ENCODE measurements around the gene LY6G6D. TPM values are rescaled to one million over a fixed set of nuclear protein-coding genes. Genes with fewer than 3 reads are reported as not detected.
A peak's percentile ranks its signal among the peaks of the same experiment; 100 is the strongest.

Gene LY6G6D
- total and polyA plus RNA-seq, 2 of the 13 experiments (the other 11 are each of a cell fraction or from before 2014, with no cell fraction given), result not detected

DNA sequence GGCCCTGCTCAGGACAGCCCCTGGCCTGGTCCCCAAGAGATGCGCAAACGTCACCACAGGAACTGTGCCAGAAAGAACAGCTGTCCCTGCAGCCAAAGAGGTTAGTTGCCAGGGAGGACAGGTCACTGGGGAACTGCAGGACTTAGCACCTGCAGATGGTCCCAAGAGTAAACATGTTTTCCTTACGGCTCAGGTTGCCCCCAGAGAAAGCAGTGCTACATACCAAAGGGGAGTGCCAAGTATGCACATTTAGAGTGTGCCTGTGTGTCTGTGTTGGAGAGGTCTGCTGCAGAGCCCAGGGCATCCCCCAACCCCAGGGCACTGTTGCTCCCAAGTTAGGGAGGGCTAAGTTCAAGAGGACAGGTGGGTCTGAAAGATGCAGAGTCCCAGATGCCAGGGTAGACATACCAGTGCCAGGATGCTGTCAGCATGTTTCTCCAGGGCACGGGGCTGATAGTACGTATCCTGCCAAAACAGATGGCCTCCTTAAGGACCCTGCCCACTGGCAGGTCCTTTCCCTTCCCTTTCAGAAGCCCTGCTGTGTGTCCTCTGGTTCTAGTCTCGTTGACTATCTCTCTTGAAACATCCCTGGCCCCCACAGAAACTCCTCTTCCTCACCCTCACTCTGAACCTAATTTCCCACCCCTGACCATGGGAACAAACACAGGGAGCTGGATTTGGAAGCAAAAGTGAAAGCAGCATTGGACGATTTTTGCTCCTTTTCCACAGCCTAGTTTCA is 13.3 kb upstream of the LY6G6D start (continued):
- TF ChIP-seq KDM4B (CRISPR knock-in tag; IDR thresholded peaks at IDR 0.05) (no peak), GABPB1 (CRISPR knock-in tag; IDR thresholded peaks at IDR 0.05) (no peak), NRL (CRISPR knock-in tag; IDR thresholded peaks at IDR 0.05; ENCODE audit: borderline replicate concordance) (peak; percentile 71; the same call in 1 of the 2 replicates), PCBP2 (optimal IDR thresholded peaks at IDR 0.05; ENCODE audit: low read depth, low read length, poor library complexity, severe bottlenecking) (no peak), ZBTB42 (CRISPR knock-in tag; IDR thresholded peaks at IDR 0.05) (0 out of 2 replicates have a peak, but pooled peaks have one; percentile 4), ZNF746 (CRISPR knock-in tag; IDR thresholded peaks at IDR 0.05) (0 out of 2 replicates have a peak, but pooled peaks have one; percentile 46)
- TF ChIP-seq, protein P1, sequence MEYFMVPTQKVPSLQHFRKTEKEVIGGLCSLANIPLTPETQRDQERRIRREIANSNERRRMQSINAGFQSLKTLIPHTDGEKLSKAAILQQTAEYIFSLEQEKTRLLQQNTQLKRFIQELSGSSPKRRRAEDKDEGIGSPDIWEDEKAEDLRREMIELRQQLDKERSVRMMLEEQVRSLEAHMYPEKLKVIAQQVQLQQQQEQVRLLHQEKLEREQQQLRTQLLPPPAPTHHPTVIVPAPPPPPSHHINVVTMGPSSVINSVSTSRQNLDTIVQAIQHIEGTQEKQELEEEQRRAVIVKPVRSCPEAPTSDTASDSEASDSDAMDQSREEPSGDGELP (IDR thresholded peaks at IDR 0.05; ENCODE audit: borderline replicate concordance, low read depth), result peak; percentile 32; the same call in 1 of the 2 replicates

DNA sequence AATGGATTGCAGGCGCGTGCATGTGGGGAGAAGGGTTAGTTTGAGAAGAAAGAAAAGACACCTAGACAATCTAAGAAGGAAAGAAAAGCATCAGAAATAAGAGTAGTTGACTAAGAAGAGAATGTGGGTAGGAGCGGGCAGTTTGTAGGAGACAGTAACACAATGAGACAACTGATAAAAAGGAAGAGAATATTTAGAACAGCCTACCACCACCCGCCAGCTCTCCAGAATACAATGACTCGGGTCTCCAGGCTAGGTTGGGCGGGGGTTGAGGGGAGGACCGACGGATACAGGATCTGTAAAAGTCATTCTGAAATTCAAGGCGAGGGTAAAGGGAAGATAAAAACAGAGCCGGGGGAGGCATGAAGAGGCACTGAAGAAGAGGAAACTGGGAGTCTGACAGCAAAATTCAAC is 12.7 kb upstream of the LY6G6D start:
- intact Hi-C loops (cut with micrococcal nuclease; ENCODE audit: unreplicated experiment), result loop anchor here (2.0 to 5.0 kb wide), 2 partner anchors 22 to 35 kb away; partner anchors contain the start of genes CLIC1 and LY6G5C
- ATAC-seq (peak; percentile 31), DNase-seq (ENCODE audit: low spot score) (no peak), FAIRE-seq (no peak)
- in situ Hi-C loops (cut with HindIII; ENCODE audit: extremely low pct_ligation_motif_present, low pct_unique_long_range_greater_than_20kb), result no loop called here
- WGBS (ENCODE audit: low lambda C conversion rate), result 5% methylated on average over 10 of the region's 10 CpGs
- no peaks in the 10 kb centered on the region for H3K9me3 ChIP-seq (ENCODE audit: low read length)
- peaks cover 22% of the 10 kb centered on the region for H3K79me2 ChIP-seq (ENCODE audit: insufficient read depth, low read length)
- peak overlapping the region; percentile 95 for H3K9ac ChIP-seq (ENCODE audit: insufficient read depth, low read depth, low read length)
- H2AFZ ChIP-seq (ENCODE audit: low read length), result peak overlapping the region; percentile 48
- peaks cover 0 to 2% of the 10 kb centered on the region in 2 experiments; a peak in 2 of 5 replicates for H3K27me3 ChIP-seq (ENCODE audit: control insufficient read depth in 1 of 2, insufficient read depth in 2 of 2, low read length in 2 of 2)
- H3K4me2 ChIP-seq (ENCODE audit: low read depth, low read length), result peak overlapping the region; percentile 99
- TF ChIP-seq, protein P2, sequence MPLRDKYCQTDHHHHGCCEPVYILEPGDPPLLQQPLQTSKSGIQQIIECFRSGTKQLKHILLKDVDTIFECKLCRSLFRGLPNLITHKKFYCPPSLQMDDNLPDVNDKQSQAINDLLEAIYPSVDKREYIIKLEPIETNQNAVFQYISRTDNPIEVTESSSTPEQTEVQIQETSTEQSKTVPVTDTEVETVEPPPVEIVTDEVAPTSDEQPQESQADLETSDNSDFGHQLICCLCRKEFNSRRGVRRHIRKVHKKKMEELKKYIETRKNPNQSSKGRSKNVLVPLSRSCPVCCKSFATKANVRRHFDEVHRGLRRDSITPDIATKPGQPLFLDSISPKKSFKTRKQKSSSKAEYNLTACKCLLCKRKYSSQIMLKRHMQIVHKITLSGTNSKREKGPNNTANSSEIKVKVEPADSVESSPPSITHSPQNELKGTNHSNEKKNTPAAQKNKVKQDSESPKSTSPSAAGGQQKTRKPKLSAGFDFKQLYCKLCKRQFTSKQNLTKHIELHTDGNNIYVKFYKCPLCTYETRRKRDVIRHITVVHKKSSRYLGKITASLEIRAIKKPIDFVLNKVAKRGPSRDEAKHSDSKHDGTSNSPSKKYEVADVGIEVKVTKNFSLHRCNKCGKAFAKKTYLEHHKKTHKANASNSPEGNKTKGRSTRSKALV (CRISPR knock-in tag; IDR thresholded peaks at IDR 0.05), result no peak
- TF ChIP-seq SALL1 (CRISPR knock-in tag; IDR thresholded peaks at IDR 0.05) (no peak), ZNF441 (CRISPR knock-in tag; IDR thresholded peaks at IDR 0.05; ENCODE audit: borderline replicate concordance) (no peak), ZNF713 (CRISPR knock-in tag; IDR thresholded peaks at IDR 0.05) (no peak), ZNF549 (CRISPR knock-in tag; IDR thresholded peaks at IDR 0.05) (no peak), MTA1 (CRISPR knock-in tag; IDR thresholded peaks at IDR 0.05; ENCODE audit: borderline replicate concordance) (no peak), KMT2A (CRISPR knock-in tag; IDR thresholded peaks at IDR 0.05) (peak; percentile 10; the same call in 1 of the 2 replicates), ZNF44 (CRISPR knock-in tag; IDR thresholded peaks at IDR 0.05) (no peak), ZBTB42 (CRISPR knock-in tag; IDR thresholded peaks at IDR 0.05) (0 out of 2 replicates have a peak, but pooled peaks have one; percentile 5), IRF2 (CRISPR knock-in tag; IDR thresholded peaks at IDR 0.05) (no peak)
- TF ChIP-seq, protein P3, sequence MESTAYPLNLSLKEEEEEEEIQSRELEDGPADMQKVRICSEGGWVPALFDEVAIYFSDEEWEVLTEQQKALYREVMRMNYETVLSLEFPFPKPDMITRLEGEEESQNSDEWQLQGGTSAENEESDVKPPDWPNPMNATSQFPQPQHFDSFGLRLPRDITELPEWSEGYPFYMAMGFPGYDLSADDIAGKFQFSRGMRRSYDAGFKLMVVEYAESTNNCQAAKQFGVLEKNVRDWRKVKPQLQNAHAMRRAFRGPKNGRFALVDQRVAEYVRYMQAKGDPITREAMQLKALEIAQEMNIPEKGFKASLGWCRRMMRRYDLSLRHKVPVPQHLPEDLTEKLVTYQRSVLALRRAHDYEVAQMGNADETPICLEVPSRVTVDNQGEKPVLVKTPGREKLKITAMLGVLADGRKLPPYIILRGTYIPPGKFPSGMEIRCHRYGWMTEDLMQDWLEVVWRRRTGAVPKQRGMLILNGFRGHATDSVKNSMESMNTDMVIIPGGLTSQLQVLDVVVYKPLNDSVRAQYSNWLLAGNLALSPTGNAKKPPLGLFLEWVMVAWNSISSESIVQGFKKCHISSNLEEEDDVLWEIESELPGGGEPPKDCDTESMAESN (CRISPR knock-in tag; conservative IDR thresholded peaks at IDR 0.05), result no peak
- H4K20me1 ChIP-seq (ENCODE audit: insufficient read depth, low read length), result no peaks in the 10 kb centered on the region
- POLR2A ChIA-PET, result interaction anchor here (0.6 to 2.7 kb wide), 21 partner anchors 10 to 439 kb away, joined by 3 to 57 read pairs (median 6); partner anchors contain the start of genes APOM, C6orf47, CLIC1 and CSNK2B
- peak overlapping the region; percentile 85 for H3K27ac ChIP-seq (ENCODE audit: extremely low read length, insufficient read depth, low read length)
- peak overlapping the region; percentile 71 to 84 (median 81) for H3K4me3 ChIP-seq (replicated peaks in 1 of 3; ENCODE audit: insufficient read depth in 1 of 3, low read depth in 2 of 3, low read length in 3 of 3)
- H3K4me1 ChIP-seq (ENCODE audit: insufficient read depth, low read length), result peaks cover 39% of the 10 kb centered on the region
- CTCF ChIA-PET (ENCODE audit: low intra/inter-chr PET ratio, low total read pairs), result no interaction called here
- no TSS peak for BruUV-seq (replicated peaks)
- peaks cover 4 to 7% of the 10 kb centered on the region in 2 experiments; a peak in 3 of 5 replicates for H3K36me3 ChIP-seq (replicated peaks in 1 of 2; ENCODE audit: control insufficient read depth in 1 of 2, insufficient read depth in 2 of 2, low read length in 2 of 2)

Measured in HepG2 (cell line).